Stimulated activated effector memory CD8-positive, alpha-beta T cell treated with anti-CD3 and anti-CD28 coated beads, Interleukin-12 subunit alpha, Interleukin-12 subunit beta, amount 100 ng/mL, for 72 hours (primary cell): ENCODE measurements around the gene BDKRB1.

Experiments used
- ATAC-seq: fragments of 150-1000 bp; cut with Tn5 transposase; 2 replicates; pipeline ENCODE4 v1.10.0; 2021
- DNase-seq, 2 donors: peaks; one replicate each; pipeline ENCODE4 v3.0.0; 2021 to 2022; ENCODE audit warnings: low spot score in 2 of 2
- H3K27ac Mint-ChIP-seq: one replicate; pipeline ENCODE4 v1.8.0; 2022; ENCODE audit warnings: mild to moderate bottlenecking, mixed read lengths
- H3K36me3 Mint-ChIP-seq: one replicate; pipeline ENCODE4 v1.8.0; 2022; ENCODE audit warnings: mild to moderate bottlenecking, mixed read lengths
- H3K4me1 Mint-ChIP-seq: one replicate; pipeline ENCODE4 v1.8.0; 2022; ENCODE audit warnings: mixed read lengths
- H3K4me3 Mint-ChIP-seq: one replicate; pipeline ENCODE4 v1.8.0; 2022; ENCODE audit warnings: mild to moderate bottlenecking, mixed read lengths
- H3K9me3 Mint-ChIP-seq: one replicate; pipeline ENCODE4 v1.8.0; 2022; ENCODE audit warnings: mixed read lengths

BDKRB1 gene

DNA sequence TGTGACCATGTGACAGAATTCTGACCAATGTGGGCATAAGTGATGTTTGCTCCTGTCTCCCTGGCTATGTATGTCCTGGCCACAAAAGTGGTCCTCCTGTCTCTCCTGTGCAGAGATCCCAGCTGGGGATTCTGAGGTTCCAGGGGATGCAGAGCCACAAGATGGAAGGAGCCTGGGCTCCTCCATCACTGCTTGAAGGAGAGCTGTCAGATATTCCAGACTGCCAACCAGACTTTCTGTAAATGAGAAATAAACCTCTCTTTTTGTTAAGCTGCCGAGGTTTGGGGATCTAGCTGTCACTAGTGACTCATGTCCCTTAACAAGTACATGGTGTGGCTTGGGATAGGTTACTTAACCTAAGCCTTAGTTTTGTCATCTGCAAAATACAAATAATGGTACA is 21.9 kb downstream of the BDKRB1 start:
- H3K36me3 Mint-ChIP-seq, result peaks cover 11% of the 10 kb centered on the region
- peaks cover 3% of the 10 kb centered on the region for H3K9me3 Mint-ChIP-seq
- no peak overlapping the region for H3K4me3 Mint-ChIP-seq
- DNase-seq (no peak), ATAC-seq (no peak)
- no peak overlapping the region for H3K27ac Mint-ChIP-seq
- H3K4me1 Mint-ChIP-seq, result no peaks in the 10 kb centered on the region

- peaks cover 26% of the 10 kb centered on the region for H3K36me3 Mint-ChIP-seq
- H3K27ac Mint-ChIP-seq, result no peak overlapping the region
- H3K9me3 Mint-ChIP-seq, result peaks cover 3% of the 10 kb centered on the region
- no peak overlapping the region for H3K4me3 Mint-ChIP-seq
- DNase-seq (no peak), ATAC-seq (no peak)
- no peaks in the 10 kb centered on the region for H3K4me1 Mint-ChIP-seq
These were observed 23.6 kb downstream of the BDKRB1 start for GRCh38 chr14:96279564-96279963.

DNA sequence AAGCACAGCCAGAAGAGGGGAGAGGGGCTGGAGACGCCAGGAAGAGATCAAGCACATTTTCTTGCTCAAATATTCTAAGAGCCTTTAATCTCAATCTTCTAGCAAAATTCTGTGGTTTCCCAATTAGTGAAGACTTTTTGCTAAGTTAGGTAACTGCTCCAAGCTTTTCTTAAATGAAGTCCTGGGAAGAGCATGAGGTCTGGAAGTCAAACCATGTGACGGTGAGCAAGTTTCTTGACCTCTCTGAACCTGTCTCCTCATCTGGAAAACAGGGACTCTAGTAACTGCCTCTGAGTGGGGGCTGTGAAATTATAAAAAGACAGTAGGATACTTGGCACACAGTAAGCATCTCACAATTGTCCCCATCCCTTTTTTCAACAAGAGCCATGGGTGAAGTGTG is 24.1 kb downstream of the BDKRB1 start:
- Mint-ChIP-seq H3K27ac (no peak overlapping the region), H3K4me1 (no peaks in the 10 kb centered on the region), H3K4me3 (no peak overlapping the region), H3K36me3 (peaks cover 29% of the 10 kb centered on the region), H3K9me3 (peaks cover 3% of the 10 kb centered on the region)
- DNase-seq (no peak), ATAC-seq (no peak)

GRCh38 chr14:96281486-96281885 is 25.5 kb downstream of the BDKRB1 start:
- no peak for DNase-seq
- H3K9me3 Mint-ChIP-seq, result peaks cover 3% of the 10 kb centered on the region
- H3K27ac Mint-ChIP-seq, result no peak overlapping the region

GRCh38 chr14:96284008-96284407 is 28.0 kb downstream of the BDKRB1 start:
- Mint-ChIP-seq H3K4me1 (no peaks in the 10 kb centered on the region), H3K4me3 (no peak overlapping the region), H3K9me3 (no peaks in the 10 kb centered on the region), H3K36me3 (peaks cover 67% of the 10 kb centered on the region), H3K27ac (no peak overlapping the region)
- no peak for ATAC-seq
- DNase-seq, result no peak

More at GRCh38 chr14:96281486-96281885, 25.5 kb downstream of the BDKRB1 start:
- H3K4me3 Mint-ChIP-seq, result no peak overlapping the region
- peaks cover 42% of the 10 kb centered on the region for H3K36me3 Mint-ChIP-seq
- no peak for ATAC-seq
- H3K4me1 Mint-ChIP-seq, result no peaks in the 10 kb centered on the region

GRCh38 chr14:96284430-96284829 is 28.4 kb downstream of the BDKRB1 start:
- Mint-ChIP-seq H3K4me3 (no peak overlapping the region), H3K9me3 (no peaks in the 10 kb centered on the region), H3K4me1 (no peaks in the 10 kb centered on the region), H3K36me3 (peaks cover 67% of the 10 kb centered on the region), H3K27ac (no peak overlapping the region)
- DNase-seq (no peak), ATAC-seq (no peak)

GRCh38 chr14:96285667-96286066 is 29.7 kb downstream of the BDKRB1 start:
- Mint-ChIP-seq H3K9me3 (no peaks in the 10 kb centered on the region), H3K4me1 (no peaks in the 10 kb centered on the region), H3K4me3 (no peak overlapping the region), H3K27ac (no peak overlapping the region), H3K36me3 (peaks cover 78% of the 10 kb centered on the region)
- DNase-seq, result no peak
- ATAC-seq, result no peak

GRCh38 chr14:96286251-96286650 is 30.2 kb downstream of the BDKRB1 start:
- DNase-seq (no peak), ATAC-seq (no peak)
- no peak overlapping the region for H3K27ac Mint-ChIP-seq
- no peak overlapping the region for H3K4me3 Mint-ChIP-seq
- no peaks in the 10 kb centered on the region for H3K4me1 Mint-ChIP-seq
- peaks cover 84% of the 10 kb centered on the region for H3K36me3 Mint-ChIP-seq
- H3K9me3 Mint-ChIP-seq, result no peaks in the 10 kb centered on the region

- Mint-ChIP-seq H3K4me1 (no peaks in the 10 kb centered on the region), H3K27ac (peak overlapping the region; percentile 8), H3K4me3 (no peak overlapping the region), H3K9me3 (no peaks in the 10 kb centered on the region), H3K36me3 (peaks cover 89% of the 10 kb centered on the region)
- DNase-seq (no peak), ATAC-seq (no peak)
These were observed 31.8 kb downstream of the BDKRB1 start for GRCh38 chr14:96287856-96288255.

DNA sequence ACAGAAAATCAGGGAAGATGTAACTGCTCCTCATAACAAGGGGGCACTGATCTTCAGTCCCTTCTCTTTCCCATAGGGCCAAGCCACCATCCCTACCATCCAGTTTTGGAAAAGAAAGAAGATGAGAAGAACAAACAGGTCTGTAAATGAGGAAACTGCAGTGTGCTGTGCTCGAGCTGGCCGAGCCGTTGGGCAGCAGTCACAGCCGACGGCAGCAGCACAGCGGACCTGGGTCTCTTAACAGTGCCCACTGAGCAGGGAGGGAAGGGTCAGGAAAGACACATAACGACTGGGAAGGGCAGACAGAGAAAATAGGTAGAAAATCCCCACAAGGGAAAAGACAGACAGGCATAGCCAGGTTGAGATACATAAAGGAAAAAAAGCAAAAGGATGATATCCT is 38.2 kb downstream of the BDKRB1 start:
- Mint-ChIP-seq H3K4me3 (no peak overlapping the region), H3K36me3 (peaks cover 56% of the 10 kb centered on the region), H3K9me3 (no peaks in the 10 kb centered on the region), H3K4me1 (no peaks in the 10 kb centered on the region), H3K27ac (no peak overlapping the region)
- DNase-seq, result no peak
- ATAC-seq, result no peak

- DNase-seq (no peak), ATAC-seq (no peak)
These were observed 41.0 kb downstream of the BDKRB1 start for GRCh38 chr14:96297000-96297399.

GRCh38 chr14:96297997-96298515 is 42.0 kb downstream of the BDKRB1 start:
- Mint-ChIP-seq H3K4me1 (no peaks in the 10 kb centered on the region), H3K27ac (no peak overlapping the region), H3K4me3 (no peak overlapping the region), H3K9me3 (no peaks in the 10 kb centered on the region), H3K36me3 (peaks cover 49% of the 10 kb centered on the region)
- ATAC-seq (no peak), DNase-seq (no peak)

More at GRCh38 chr14:96297000-96297399, 41.0 kb downstream of the BDKRB1 start:
- H3K9me3 Mint-ChIP-seq, result no peaks in the 10 kb centered on the region
- peaks cover 44% of the 10 kb centered on the region for H3K36me3 Mint-ChIP-seq
- H3K4me3 Mint-ChIP-seq, result no peak overlapping the region
- H3K27ac Mint-ChIP-seq, result no peak overlapping the region
- H3K4me1 Mint-ChIP-seq, result no peaks in the 10 kb centered on the region

DNA sequence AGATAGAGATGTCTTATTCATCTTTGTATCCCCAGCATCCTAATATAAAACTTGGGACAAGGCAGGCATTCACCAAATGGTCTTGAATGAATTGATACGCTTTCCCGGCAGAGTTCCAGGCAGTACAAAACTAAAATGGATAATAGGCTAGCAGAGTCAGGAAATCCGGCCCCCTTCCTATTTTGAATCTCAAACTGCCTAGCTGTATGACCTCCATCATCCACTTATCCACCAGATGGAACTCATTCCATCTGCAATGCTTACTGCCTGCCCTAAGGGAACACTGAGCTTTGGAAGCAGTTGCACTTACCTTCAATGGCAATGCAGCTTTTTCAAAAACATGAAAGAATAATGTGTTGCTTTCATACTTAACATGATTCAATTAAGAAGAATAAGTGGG is 43.4 kb downstream of the BDKRB1 start:
- ATAC-seq, result no peak
- no peak overlapping the region for H3K27ac Mint-ChIP-seq
- H3K36me3 Mint-ChIP-seq, result peaks cover 49% of the 10 kb centered on the region
- no peaks in the 10 kb centered on the region for H3K4me1 Mint-ChIP-seq
- DNase-seq, result no peak
- no peaks in the 10 kb centered on the region for H3K9me3 Mint-ChIP-seq
- H3K4me3 Mint-ChIP-seq, result no peak overlapping the region

GRCh38 chr14:96303981-96304380 is 48.0 kb downstream of the BDKRB1 start:
- no peaks in the 10 kb centered on the region for H3K4me1 Mint-ChIP-seq
- DNase-seq (no peak), ATAC-seq (no peak)
- no peaks in the 10 kb centered on the region for H3K9me3 Mint-ChIP-seq
- no peak overlapping the region for H3K4me3 Mint-ChIP-seq
- peaks cover 85% of the 10 kb centered on the region for H3K36me3 Mint-ChIP-seq
- no peak overlapping the region for H3K27ac Mint-ChIP-seq

DNA sequence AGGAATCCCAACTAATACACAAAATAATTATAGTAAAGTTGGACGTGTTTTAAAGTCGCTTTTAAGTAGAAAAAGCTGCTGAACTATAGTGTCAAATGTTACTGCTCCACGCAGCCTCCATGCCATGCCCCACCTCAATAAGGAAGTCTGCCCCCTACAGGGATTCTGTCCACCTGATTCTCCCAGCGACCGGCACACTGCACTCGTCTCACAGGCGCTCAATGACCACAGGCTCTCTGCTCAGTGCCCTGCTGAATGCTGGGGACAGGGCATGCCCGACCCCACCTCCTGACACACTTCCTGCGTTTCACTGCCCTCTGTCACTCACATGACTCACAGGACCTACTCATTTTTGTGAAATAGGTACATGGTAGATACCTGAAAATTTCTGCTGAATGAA is 48.9 kb downstream of the BDKRB1 start:
- Mint-ChIP-seq H3K9me3 (no peaks in the 10 kb centered on the region), H3K36me3 (peaks cover 88% of the 10 kb centered on the region), H3K4me1 (no peaks in the 10 kb centered on the region), H3K4me3 (no peak overlapping the region), H3K27ac (no peak overlapping the region)
- DNase-seq (no peak), ATAC-seq (no peak)

GRCh38 chr14:96307434-96307833 is 51.4 kb downstream of the BDKRB1 start:
- Mint-ChIP-seq H3K4me1 (no peaks in the 10 kb centered on the region), H3K27ac (no peak overlapping the region), H3K9me3 (no peaks in the 10 kb centered on the region), H3K36me3 (peaks cover 97% of the 10 kb centered on the region), H3K4me3 (no peak overlapping the region)
- DNase-seq, result no peak
- ATAC-seq, result no peak
